Activated CD8-positive, alpha-beta memory T cell treated with anti-CD3 and anti-CD28 coated beads for 4 hours (primary cell): ENCODE data around the gene EFEMP1.

Source experiments
- DNase-seq, 2 donors: peaks; one replicate each; pipeline ENCODE4 v3.0.0-alpha.2; 2020; ENCODE audit warnings: low read depth in 2 of 2

The EFEMP1 gene

GRCh38 chr2:55923091-55923981 is at the start of gene EFEMP1:
EFEMP1 (minus strand) TSS chr2:55923782; CDS start chr2:55922440, 1,342 bp downstream.
- no peak for DNase-seq

GRCh38 chr2:55970500-55970899 is 46.9 kb upstream of the EFEMP1 start:
- DNase-seq, result no peak

- no peak for DNase-seq
These were observed 45.4 kb upstream of the EFEMP1 start for GRCh38 chr2:55968941-55969340.

- no peak for DNase-seq
These were observed 43.0 kb upstream of the EFEMP1 start for GRCh38 chr2:55966401-55967118.

GRCh38 chr2:55965966-55966365 is 42.4 kb upstream of the EFEMP1 start:
- DNase-seq, result no peak

GRCh38 chr2:55965276-55965675 is 41.7 kb upstream of the EFEMP1 start:
- no peak for DNase-seq

- DNase-seq, result no peak
These were observed 39.3 kb upstream of the EFEMP1 start for GRCh38 chr2:55962915-55963314.

GRCh38 chr2:55961318-55961911 is 37.8 kb upstream of the EFEMP1 start:
- DNase-seq, result no peak

GRCh38 chr2:55958756-55959155 is 35.2 kb upstream of the EFEMP1 start:
- no peak for DNase-seq

- DNase-seq, result no peak
These were observed 33.6 kb upstream of the EFEMP1 start for GRCh38 chr2:55957142-55957541.

- no peak for DNase-seq
These were observed 30.9 kb upstream of the EFEMP1 start for GRCh38 chr2:55954306-55955035.

GRCh38 chr2:55952415-55952814 is 28.8 kb upstream of the EFEMP1 start:
- DNase-seq, result no peak

GRCh38 chr2:55951533-55951932 is 28.0 kb upstream of the EFEMP1 start:
- no peak for DNase-seq

GRCh38 chr2:55949613-55950012 is 26.0 kb upstream of the EFEMP1 start:
- no peak for DNase-seq

- no peak for DNase-seq
These were observed 25.6 kb upstream of the EFEMP1 start for GRCh38 chr2:55949211-55949610.

GRCh38 chr2:55948176-55948923 is 24.8 kb upstream of the EFEMP1 start:
- no peak for DNase-seq

GRCh38 chr2:55947752-55948151 is 24.2 kb upstream of the EFEMP1 start:
- no peak for DNase-seq

- DNase-seq, result no peak
These were observed 23.2 kb upstream of the EFEMP1 start for GRCh38 chr2:55946793-55947192.

- no peak for DNase-seq
These were observed 19.9 kb upstream of the EFEMP1 start for GRCh38 chr2:55943466-55943865.

- no peak for DNase-seq
These were observed 12.8 kb upstream of the EFEMP1 start for GRCh38 chr2:55936351-55936750.

- no peak for DNase-seq
These were observed 10.8 kb upstream of the EFEMP1 start for GRCh38 chr2:55934337-55934736.
